ENCODE data around the gene TECPR1. TPM values are rescaled to one million over a fixed set of nuclear protein-coding genes. Genes with fewer than 3 reads are reported as not detected.
A peak's percentile ranks its signal among the peaks of the same experiment; 100 is the strongest.

The TECPR1 gene
- total RNA-seq, 1 experiment from 2014 or later = 4.8 TPM

GRCh38 chr7:98286093-98286539 lies 34.1 kb upstream of the TECPR1 start:
- no peak overlapping the region for H3K4me3 ChIP-seq
- peak; percentile 35 for DNase-seq
- no peaks in the 10 kb centered on the region for H3K9me3 ChIP-seq
- no peaks in the 10 kb centered on the region for H3K27me3 ChIP-seq
- H3K36me3 ChIP-seq = no peaks in the 10 kb centered on the region; the same call in none of the 2 replicates

DNA sequence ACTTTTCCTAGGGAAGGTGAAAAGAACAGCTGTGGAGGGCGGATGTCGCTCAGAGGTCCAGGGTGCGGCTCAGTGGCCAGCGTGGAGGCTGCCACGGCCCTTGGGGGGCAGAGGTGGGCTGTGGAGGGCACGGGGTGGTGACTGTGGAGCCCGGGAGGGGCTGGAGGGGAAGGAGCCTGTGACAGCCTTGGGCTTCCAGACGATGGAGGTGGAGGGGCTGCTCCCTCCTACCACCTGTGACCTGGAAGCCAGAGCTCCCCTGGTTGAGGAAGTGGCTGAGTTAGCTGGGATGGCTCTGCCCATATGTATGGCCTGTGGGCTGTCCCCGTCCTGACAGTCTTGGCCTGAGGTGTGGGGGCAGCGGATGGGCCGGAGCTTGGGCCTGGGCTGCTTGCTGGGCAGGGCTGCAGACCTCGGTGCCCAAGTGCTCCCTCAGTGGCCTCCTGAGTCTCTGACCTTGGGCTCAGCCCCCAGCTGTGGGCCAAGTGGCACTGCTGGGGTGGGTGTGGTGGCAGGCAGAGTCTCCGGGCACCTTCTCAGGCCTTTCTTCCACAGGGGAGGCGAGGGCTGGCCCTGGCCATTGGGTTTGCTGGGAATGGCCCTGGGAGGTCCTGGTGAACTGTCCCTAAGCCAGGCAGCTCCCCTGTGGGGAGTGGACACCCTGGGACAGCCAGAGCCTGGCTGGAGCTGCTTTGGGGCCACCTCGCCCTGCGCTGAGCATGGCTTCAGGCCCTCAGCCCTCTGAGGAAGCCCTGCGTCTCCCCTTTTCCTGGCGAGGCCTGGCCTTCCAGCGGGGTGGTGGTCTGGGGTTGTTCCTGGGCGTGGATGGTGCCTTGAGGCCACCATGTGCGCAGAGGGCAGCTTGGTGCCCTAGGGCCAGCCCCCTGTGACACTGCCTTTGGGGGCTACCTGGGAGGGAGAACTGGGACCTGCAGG lies 33.4 kb upstream of the TECPR1 start:
- H3K27me3 ChIP-seq = no peaks in the 10 kb centered on the region
- H3K4me3 ChIP-seq = no peak overlapping the region
- no peak for DNase-seq
- no peaks in the 10 kb centered on the region for H3K9me3 ChIP-seq
- no peaks in the 10 kb centered on the region; the same call in none of the 2 replicates for H3K36me3 ChIP-seq

GRCh38 chr7:98284335-98285036 lies 32.5 kb upstream of the TECPR1 start:
- Histone ChIP-seq H3K27me3 (no peaks in the 10 kb centered on the region), H3K4me3 (no peak overlapping the region), H3K36me3 (no peaks in the 10 kb centered on the region; the same call in none of the 2 replicates), H3K9me3 (no peaks in the 10 kb centered on the region)
- peak; percentile 55 for DNase-seq

DNA sequence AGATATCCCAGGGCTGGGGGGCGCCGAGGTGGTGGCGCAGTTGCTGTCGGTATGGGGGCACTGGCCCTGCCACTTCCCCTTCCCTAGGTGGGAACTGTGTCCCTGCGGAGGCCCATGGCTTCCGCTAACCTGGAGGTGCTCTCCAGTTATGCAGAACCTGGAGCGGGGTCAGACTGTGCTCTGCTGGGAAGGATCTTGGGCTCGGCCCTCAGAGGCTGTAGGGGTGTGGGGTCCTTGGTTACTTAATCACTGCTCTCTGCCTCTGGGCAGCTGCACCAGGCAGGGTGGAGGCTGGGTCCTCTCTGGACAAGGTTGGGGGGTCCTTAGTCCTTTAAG lies 31.8 kb upstream of the TECPR1 start:
- Histone ChIP-seq H3K27me3 (no peaks in the 10 kb centered on the region), H3K4me3 (no peak overlapping the region), H3K36me3 (no peaks in the 10 kb centered on the region; the same call in none of the 2 replicates), H3K9me3 (no peaks in the 10 kb centered on the region)
- no peak for DNase-seq

DNA sequence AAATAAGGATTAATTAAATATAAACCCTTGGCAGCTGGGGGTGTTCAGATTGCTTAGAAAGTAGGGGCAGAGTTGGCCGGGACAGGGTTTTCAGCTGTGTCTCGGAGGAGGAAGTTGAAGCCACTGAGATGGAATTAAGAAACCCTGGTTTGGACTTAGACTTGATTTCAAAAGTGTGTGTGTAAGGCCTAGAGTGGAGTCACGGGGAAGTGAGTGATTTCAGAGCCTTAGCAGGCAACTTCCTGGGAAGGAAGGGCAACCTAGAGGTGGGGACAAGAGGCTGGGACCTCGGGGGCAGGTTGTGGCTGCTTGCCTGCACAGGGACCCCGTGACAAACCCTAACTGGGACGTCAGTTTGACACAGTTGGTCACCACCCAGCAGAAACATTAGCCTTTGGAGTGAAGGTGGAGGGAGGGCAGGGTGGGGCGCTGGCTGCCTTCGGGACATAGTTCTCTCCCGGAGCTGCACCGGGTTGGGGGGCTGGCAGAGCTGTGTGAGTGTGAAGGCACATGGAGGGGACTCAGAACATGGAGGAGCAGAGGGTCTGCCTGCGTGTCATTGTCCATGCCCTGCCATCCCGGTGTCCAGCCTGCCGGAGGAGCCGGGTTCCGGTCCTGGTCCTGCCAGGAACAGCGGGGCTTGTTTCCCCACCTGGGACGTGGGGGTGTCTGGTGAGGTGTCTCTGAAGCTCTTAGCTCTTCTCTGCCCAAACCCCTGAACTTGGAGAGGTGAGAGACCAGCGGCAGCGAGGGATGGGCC lies 31.3 kb upstream of the TECPR1 start:
- peak overlapping the region; percentile 69 for H3K4me3 ChIP-seq
- no peaks in the 10 kb centered on the region for H3K27me3 ChIP-seq
- H3K9me3 ChIP-seq = no peaks in the 10 kb centered on the region
- H3K36me3 ChIP-seq = no peaks in the 10 kb centered on the region; the same call in none of the 2 replicates
- no peak for DNase-seq

GRCh38 chr7:98282703-98283102 lies 30.7 kb upstream of the TECPR1 start:
- Histone ChIP-seq H3K9me3 (no peaks in the 10 kb centered on the region), H3K36me3 (no peaks in the 10 kb centered on the region; the same call in none of the 2 replicates), H3K4me3 (peak overlapping the region; percentile 69), H3K27me3 (no peaks in the 10 kb centered on the region)
- no peak for DNase-seq

- H3K9me3 ChIP-seq = no peaks in the 10 kb centered on the region
- H3K36me3 ChIP-seq = no peaks in the 10 kb centered on the region; the same call in none of the 2 replicates
- H3K27me3 ChIP-seq = no peaks in the 10 kb centered on the region
- DNase-seq = no peak
- H3K4me3 ChIP-seq = peak overlapping the region; percentile 69
Observed at GRCh38 chr7:98281757-98282606, 29.9 kb upstream of the TECPR1 start.

GRCh38 chr7:98280791-98281756 lies 29.0 kb upstream of the TECPR1 start, which contains the start of gene BRI3:
Gene BRI3 (plus strand): TSS chr7:98281686. CDS start chr7:98281796, 110 bp downstream.
- DNase-seq = peak; percentile 85
- Histone ChIP-seq H3K4me3 (peak within 1 kb of the TSS; percentile 69), H3K27me3 (no peaks in the 10 kb centered on the region)

GRCh38 chr7:98280296-98280695 lies 28.3 kb upstream of the TECPR1 start:
- Histone ChIP-seq H3K9me3 (no peaks in the 10 kb centered on the region), H3K4me3 (no peak overlapping the region), H3K36me3 (no peaks in the 10 kb centered on the region; the same call in 1 of the 2 replicates), H3K27me3 (no peaks in the 10 kb centered on the region)
- no peak for DNase-seq

More at GRCh38 chr7:98280791-98281756, 29.0 kb upstream of the TECPR1 start, which contains the start of gene BRI3:
- H3K9me3 ChIP-seq = no peaks in the 10 kb centered on the region
- no peaks in the 10 kb centered on the region; the same call in 1 of the 2 replicates for H3K36me3 ChIP-seq

GRCh38 chr7:98278936-98279335 lies 26.9 kb upstream of the TECPR1 start:
- Histone ChIP-seq H3K9me3 (no peaks in the 10 kb centered on the region), H3K4me3 (no peak overlapping the region), H3K27me3 (no peaks in the 10 kb centered on the region), H3K36me3 (no peaks in the 10 kb centered on the region)
- DNase-seq = no peak

GRCh38 chr7:98278408-98278807 lies 26.4 kb upstream of the TECPR1 start:
- no peak overlapping the region for H3K4me3 ChIP-seq
- no peaks in the 10 kb centered on the region for H3K36me3 ChIP-seq
- H3K27me3 ChIP-seq = no peaks in the 10 kb centered on the region
- DNase-seq = no peak
- no peaks in the 10 kb centered on the region for H3K9me3 ChIP-seq

DNA sequence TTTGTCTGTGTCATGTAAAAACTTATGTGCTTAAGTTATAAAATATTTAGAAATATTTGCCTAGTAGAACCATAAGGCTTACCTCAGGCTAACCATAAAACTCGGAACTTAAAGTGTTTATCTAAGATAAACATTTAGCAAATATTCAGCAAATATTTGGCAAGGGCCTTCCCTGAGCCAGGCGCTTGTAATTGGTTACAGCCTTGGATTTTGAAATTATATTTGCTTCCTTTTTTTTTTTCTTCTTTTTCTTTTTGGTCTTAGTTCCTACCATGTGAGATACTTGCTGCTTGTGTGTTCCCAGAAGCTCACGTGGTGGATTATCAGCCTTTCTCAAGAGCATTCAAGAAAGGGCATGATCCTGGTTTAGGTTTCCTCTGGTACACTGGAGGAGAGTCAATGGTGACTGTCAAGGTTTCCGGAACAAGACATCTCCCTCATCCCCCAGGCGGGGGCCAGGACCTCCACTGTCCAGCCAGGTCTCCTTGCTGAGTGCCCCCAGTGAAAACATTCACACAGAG lies 24.3 kb upstream of the TECPR1 start:
- Histone ChIP-seq H3K9me3 (no peaks in the 10 kb centered on the region), H3K36me3 (no peaks in the 10 kb centered on the region), H3K4me3 (no peak overlapping the region), H3K27me3 (no peaks in the 10 kb centered on the region)
- DNase-seq = no peak

DNA sequence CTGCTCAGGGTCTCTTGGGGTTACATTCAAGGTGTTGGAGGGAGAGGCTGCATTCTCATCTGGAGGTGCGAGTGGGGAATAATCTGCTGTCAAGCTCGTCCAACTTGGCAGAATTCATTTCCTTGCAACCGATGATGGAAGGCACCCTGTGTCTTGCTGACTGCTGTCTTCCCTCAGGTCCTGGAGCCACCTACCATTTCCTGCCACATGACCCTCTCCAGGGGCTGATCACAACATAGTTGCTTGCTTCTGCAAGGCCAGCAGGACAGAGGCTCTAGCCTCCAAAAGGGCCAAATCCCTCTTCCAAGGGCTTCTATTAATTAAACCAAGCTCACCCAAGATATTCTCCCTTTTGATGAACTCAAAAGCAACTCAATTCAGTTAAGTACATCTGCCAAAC lies 15.3 kb upstream of the TECPR1 start:
- H3K36me3 ChIP-seq = no peaks in the 10 kb centered on the region
- no peak for DNase-seq
- no peaks in the 10 kb centered on the region for H3K27me3 ChIP-seq
- H3K9me3 ChIP-seq = no peaks in the 10 kb centered on the region
- no peak overlapping the region for H3K4me3 ChIP-seq

GRCh38 chr7:98266840-98267239 lies 14.8 kb upstream of the TECPR1 start:
- Histone ChIP-seq H3K9me3 (no peaks in the 10 kb centered on the region), H3K27me3 (no peaks in the 10 kb centered on the region), H3K36me3 (no peaks in the 10 kb centered on the region), H3K4me3 (no peak overlapping the region)
- no peak for DNase-seq

DNA sequence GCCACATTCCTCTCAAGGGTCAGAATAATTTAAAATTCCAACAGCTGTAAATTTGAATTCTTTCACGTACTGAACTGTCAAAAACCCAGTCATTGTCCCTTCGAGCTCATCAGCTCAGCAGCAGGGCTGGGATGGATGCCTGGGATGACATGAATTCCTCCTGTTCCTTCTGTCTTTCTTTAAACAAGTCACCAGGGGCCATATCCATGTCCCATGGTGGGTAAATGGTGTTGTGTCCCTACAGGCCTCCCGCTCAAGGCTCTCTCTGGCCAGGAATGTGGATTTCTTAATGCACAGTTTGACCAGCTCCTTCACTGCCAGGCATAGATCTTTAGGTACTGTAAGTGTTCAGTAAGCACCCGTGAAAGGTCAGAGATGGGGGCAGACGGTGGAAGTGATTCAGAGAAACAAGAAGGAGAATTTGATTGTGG lies 13.8 kb upstream of the TECPR1 start:
- H3K9me3 ChIP-seq = no peaks in the 10 kb centered on the region
- DNase-seq = no peak
- H3K27me3 ChIP-seq = no peaks in the 10 kb centered on the region
- H3K36me3 ChIP-seq = no peaks in the 10 kb centered on the region
- no peak overlapping the region for H3K4me3 ChIP-seq
